Thoracic aorta (tissue), 2 donors: ENCODE measurements around the gene ZDHHC17. TPM values are rescaled to one million over a fixed set of nuclear protein-coding genes. Genes with fewer than 3 reads are reported as not detected.
"Not testable (repeated sequence)": the region's sequence is repeated elsewhere in the genome, so short reads cannot be mapped to it uniquely, and the experiment has no call there.

Source experiments
- ATAC-seq: fragments of 150-250 bp; one replicate; pipeline ENCODE4 v1.8.0; 2017; ENCODE audit warnings: low read depth; ENCODE audit not compliant: insufficient number of reproducible peaks, low FRiP score
- DNase-seq: peaks from one replicate; pipeline ENCODE4 v3.0.0-alpha.2; 2020; ENCODE audit warnings: low spot score
- H3K27ac ChIP-seq, 2 donors: fragments of 200-600 bp; sonication (generic); 1 replicate in 1 of 2; 2 replicates in 1 of 2; pipeline ENCODE4 v1.5.1; 2016; ENCODE audit warnings: mild to moderate bottlenecking in 2 of 2, moderate library complexity in 2 of 2
- H3K27me3 ChIP-seq: fragments of 200-600 bp; sonication (generic); replicated peaks from 2 replicates; pipeline ENCODE4 v1.6.0; 2016; ENCODE audit warnings: mild to moderate bottlenecking; ENCODE audit not compliant: insufficient read depth
- H3K36me3 ChIP-seq: fragments of 200-600 bp; sonication (generic); one replicate; pipeline ENCODE4 v1.5.1; 2016
- H3K4me1 ChIP-seq, 2 donors: fragments of 200-600 bp; sonication (generic); 1 replicate in 1 of 2; 2 replicates in 1 of 2; pipeline versions ENCODE4 v1.5.1 to v1.6.0; 2016; ENCODE audit warnings: low read depth in 2 of 2, mild to moderate bottlenecking in 1 of 2; ENCODE audit not compliant: control insufficient read depth in 1 of 2
- H3K4me3 ChIP-seq: fragments of 200-600 bp; sonication (generic); 2 replicates; pipeline ENCODE4 v1.5.1; 2016; ENCODE audit warnings: mild to moderate bottlenecking
- H3K9me3 ChIP-seq: fragments of 200-600 bp; sonication (generic); 2 replicates; pipeline ENCODE4 v1.5.1; 2016
- total RNA-seq, 2 donors: library from RNA; depleted of rRNA; stranded (reverse); fragments of >200 nt; gene quantifications; one replicate each; pipeline versions ENCODE4 v1.1.0 to v1.2.3, GENCODE V29; 2016
- TF ChIP-seq, protein P1 (sequence below): fragments of 200-600 bp; sonication (generic); IDR thresholded peaks from one replicate; pipeline ENCODE4 v1.5.1; 2019; ENCODE audit warnings: antibody characterized with exemption

ZDHHC17 gene
- total RNA-seq, 2 donors from 2014 or later: 21.7 to 68.8 TPM

DNA sequence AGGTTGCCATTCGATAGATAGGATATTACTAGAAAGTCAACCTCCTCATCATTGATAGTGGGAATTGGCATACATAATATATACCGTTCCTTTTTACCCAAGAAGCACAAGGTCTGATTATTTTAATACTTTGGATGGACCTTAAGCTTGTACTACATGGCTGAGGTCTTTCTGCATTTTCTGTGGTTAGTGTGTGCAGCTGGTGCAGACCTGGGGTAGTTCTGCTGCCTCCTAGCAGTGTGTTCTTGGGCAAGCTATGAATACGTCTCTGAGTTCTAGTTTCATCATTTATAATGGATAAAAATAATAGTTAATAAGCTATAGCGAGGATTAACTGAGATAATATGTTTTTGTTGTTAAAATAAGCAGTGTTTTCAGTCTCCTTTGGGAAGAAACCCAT is 2.2 kb downstream of the ZDHHC17 start:
- Histone ChIP-seq H3K27me3 (no peaks in the 10 kb centered on the region), H3K4me3 (no peak overlapping the region), H3K27ac (no peak overlapping the region), H3K9me3 (no peaks in the 10 kb centered on the region), H3K36me3 (no peaks in the 10 kb centered on the region), H3K4me1 (peaks cover 18 to 30% of the 10 kb centered on the region in 2 donors)
- TF ChIP-seq, protein P1, sequence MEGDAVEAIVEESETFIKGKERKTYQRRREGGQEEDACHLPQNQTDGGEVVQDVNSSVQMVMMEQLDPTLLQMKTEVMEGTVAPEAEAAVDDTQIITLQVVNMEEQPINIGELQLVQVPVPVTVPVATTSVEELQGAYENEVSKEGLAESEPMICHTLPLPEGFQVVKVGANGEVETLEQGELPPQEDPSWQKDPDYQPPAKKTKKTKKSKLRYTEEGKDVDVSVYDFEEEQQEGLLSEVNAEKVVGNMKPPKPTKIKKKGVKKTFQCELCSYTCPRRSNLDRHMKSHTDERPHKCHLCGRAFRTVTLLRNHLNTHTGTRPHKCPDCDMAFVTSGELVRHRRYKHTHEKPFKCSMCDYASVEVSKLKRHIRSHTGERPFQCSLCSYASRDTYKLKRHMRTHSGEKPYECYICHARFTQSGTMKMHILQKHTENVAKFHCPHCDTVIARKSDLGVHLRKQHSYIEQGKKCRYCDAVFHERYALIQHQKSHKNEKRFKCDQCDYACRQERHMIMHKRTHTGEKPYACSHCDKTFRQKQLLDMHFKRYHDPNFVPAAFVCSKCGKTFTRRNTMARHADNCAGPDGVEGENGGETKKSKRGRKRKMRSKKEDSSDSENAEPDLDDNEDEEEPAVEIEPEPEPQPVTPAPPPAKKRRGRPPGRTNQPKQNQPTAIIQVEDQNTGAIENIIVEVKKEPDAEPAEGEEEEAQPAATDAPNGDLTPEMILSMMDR: no peak
- DNase-seq (no peak), ATAC-seq (no peak)

DNA sequence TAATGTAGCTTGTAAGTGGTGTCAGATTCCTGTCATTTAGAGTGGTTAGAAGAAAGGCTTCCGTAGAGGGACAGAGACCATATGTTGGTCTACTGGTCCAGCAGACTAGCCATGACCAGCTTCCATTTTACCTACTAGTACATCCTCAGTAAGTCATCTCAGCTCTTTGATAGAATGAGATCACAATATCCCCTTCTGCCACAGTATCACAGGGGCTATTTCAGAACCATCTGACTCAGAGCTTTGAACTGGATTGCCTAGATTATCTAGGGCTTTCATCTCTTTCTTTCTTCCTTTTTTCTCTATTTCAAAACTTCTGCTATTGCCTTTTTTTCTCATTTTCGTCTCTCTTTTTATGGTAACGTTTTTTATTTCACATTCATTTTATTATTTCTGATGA is 4.7 kb downstream of the ZDHHC17 start:
- no peak for ATAC-seq
- Histone ChIP-seq H3K27me3 (no peaks in the 10 kb centered on the region), H3K4me1 (peaks cover 18 to 26% of the 10 kb centered on the region in 2 donors), H3K4me3 (no peak overlapping the region), H3K27ac (no peak overlapping the region), H3K36me3 (no peaks in the 10 kb centered on the region), H3K9me3 (no peaks in the 10 kb centered on the region)
- TF ChIP-seq, protein P1: no peak
- no peak for DNase-seq

DNA sequence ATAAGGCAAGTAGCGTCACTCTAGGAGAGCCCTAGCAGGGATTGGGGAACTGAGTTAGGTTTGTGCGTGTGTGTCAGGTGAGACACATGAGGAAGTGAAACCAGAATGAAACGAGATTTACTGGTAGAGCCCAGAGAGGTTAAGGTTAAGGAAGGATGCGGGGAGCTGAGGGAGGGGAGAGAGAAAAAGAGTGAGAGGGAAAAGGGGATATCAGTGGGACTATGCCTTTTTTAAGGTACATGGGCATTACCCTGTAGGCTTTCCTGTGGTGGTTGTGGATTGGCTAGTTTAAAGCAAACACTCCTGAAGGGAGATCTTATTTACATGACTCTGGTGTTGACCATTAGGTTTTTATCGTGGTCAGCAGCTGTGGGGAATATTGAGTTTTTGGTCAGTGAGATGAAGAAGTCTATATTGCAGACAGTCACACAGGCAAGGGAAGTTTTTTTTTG is 13.9 kb downstream of the ZDHHC17 start:
- no peak for ATAC-seq

DNA sequence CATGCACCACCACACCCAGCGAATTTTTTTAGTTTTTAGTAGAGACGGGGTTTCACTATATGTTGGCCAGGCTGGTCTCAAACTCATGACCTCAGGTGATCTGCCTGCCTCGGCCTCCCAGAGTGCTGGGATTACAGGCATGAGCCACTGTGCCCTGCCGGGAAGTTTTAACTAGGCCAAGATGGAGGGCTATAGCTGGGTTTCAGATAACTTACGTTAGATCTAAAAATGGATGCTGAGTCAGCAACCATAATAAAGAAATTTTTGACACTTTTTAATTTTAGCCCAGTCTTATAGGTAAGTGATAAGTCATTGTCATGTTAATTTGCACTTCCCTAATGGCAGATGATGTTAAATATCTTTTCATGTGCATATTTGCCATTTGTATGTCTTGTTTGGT is 14.4 kb downstream of the ZDHHC17 start:
- H3K36me3 ChIP-seq: no peaks in the 10 kb centered on the region
- no peaks in the 10 kb centered on the region for H3K27me3 ChIP-seq
- no peak for ATAC-seq
- H3K27ac ChIP-seq: no peak overlapping the region
- no peak for DNase-seq
- no peak overlapping the region for H3K4me3 ChIP-seq
- no peaks in the 10 kb centered on the region for H3K9me3 ChIP-seq
- TF ChIP-seq, protein P1: no peak
- peaks cover 14 to 33% of the 10 kb centered on the region in 2 donors for H3K4me1 ChIP-seq

More for the DNA sequence above, 13.9 kb downstream of the ZDHHC17 start:
- H3K4me3 ChIP-seq: no peak overlapping the region
- H3K27ac ChIP-seq: no peak overlapping the region
- H3K4me1 ChIP-seq: peaks cover 14 to 29% of the 10 kb centered on the region in 2 donors
- no peaks in the 10 kb centered on the region for H3K36me3 ChIP-seq
- no peaks in the 10 kb centered on the region for H3K27me3 ChIP-seq
- TF ChIP-seq, protein P1: no peak
- no peaks in the 10 kb centered on the region for H3K9me3 ChIP-seq
- DNase-seq: no peak

DNA sequence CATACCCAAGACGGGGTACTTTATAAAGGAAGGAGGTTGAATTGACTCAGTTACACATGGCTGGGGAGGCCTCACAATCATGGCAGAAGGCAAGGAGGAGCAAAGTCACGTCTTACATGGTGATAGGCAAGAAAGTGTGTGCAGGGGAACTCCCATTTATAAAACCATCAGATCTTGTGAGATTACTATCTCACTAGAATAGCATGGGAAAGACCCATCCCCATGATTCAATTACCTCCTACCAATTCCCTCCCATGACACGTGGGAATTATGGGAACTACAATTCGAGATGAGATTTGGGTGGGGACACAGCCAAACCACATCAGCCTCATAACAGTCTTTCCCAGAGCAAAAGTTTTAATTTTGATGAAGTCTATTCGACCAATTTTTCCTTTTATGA is 15.4 kb downstream of the ZDHHC17 start:
- not testable (repeated sequence) for H3K36me3 ChIP-seq, H3K27ac ChIP-seq, H3K4me3 ChIP-seq, DNase-seq, H3K9me3 ChIP-seq, ATAC-seq, H3K27me3 ChIP-seq
- H3K4me1 ChIP-seq: peaks cover 16 to 41% of the 10 kb centered on the region in 2 donors

DNA sequence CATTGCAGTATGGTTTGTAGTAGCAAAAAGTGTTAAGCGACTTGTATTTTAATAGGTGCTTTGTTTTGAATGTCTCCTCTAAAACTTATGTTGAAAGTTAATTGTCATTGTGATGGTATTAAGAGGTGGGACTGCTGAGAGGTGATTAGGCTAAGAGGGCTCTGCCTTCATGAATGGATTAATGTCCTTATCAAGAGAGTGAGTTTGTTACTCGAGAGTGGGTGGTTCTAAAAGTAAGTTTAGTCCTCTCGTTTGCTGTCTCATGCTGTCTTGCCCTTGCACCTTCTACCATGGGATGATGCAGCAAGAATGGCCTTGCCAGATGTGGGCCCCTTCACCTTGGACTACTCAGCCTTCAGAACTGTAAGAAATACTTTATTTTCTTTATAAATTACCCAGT is 17.4 kb downstream of the ZDHHC17 start:
- Histone ChIP-seq H3K27ac (no peak overlapping the region), H3K9me3 (no peaks in the 10 kb centered on the region), H3K36me3 (no peaks in the 10 kb centered on the region), H3K4me1 (peaks cover 19 to 54% of the 10 kb centered on the region in 2 donors), H3K27me3 (no peaks in the 10 kb centered on the region), H3K4me3 (no peak overlapping the region)
- ATAC-seq (no peak), DNase-seq (no peak)
- TF ChIP-seq, protein P1: no peak
